Activated CD8-positive, alpha-beta memory T cell treated with anti-CD3 and anti-CD28 coated beads for 4 hours (primary cell): ENCODE results near the gene SLC25A14.
"Not testable (repeated sequence)": the region's sequence is repeated elsewhere in the genome, so short reads cannot be mapped to it uniquely, and the experiment has no call there.

Experiments
- DNase-seq, 2 donors: peaks; one replicate each; pipeline ENCODE4 v3.0.0-alpha.2; 2020; ENCODE audit warnings: low read depth in 2 of 2

SLC25A14 gene, protein sequence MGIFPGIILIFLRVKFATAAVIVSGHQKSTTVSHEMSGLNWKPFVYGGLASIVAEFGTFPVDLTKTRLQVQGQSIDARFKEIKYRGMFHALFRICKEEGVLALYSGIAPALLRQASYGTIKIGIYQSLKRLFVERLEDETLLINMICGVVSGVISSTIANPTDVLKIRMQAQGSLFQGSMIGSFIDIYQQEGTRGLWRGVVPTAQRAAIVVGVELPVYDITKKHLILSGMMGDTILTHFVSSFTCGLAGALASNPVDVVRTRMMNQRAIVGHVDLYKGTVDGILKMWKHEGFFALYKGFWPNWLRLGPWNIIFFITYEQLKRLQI

DNA sequence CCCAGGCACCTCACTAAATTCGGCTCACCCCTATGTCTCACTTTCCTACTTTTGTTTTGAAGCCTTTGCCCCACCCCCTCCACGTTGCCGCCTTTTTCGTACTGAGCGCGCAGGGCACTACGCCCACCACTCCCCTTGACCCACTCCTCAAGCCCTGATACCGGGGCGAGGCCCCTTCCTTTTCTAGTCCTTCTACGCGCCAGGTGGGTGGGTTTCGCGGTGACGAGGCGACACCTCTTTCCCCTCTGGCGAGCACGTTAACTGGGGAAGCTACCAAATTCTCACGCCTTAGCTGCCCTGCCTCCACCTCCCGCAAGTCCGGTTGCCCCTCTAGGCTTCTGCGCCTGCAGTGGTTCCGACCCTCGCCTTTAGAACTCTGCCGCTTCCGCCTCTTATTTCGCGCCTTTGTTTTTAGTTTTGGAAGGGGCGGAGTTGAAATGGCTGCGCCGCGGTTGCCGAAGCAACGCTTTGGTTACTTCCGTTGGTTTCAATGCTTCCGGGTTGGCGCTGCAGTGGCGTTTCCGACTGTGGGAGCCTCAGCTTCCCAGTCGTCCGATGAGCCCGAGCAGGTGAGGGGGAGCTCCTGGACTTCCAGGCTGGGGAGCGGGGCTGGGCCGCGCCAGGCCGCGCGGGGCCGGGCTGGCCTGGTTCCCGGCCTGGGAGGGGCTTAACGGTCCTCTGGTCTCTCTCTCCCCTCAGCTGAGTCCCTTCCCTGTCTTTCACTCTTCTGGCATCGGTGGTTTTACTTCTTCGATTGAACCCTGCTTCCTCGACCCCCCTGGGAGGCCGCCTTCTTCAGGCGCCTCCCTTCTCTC, at the start of gene SLC25A14:
SLC25A14 (plus strand) TSS at position 512 of the 815 bp plus-strand sequence. CDS start 360 bp downstream, outside the sequence.
- peak; percentile 42 to 54 for DNase-seq

DNA sequence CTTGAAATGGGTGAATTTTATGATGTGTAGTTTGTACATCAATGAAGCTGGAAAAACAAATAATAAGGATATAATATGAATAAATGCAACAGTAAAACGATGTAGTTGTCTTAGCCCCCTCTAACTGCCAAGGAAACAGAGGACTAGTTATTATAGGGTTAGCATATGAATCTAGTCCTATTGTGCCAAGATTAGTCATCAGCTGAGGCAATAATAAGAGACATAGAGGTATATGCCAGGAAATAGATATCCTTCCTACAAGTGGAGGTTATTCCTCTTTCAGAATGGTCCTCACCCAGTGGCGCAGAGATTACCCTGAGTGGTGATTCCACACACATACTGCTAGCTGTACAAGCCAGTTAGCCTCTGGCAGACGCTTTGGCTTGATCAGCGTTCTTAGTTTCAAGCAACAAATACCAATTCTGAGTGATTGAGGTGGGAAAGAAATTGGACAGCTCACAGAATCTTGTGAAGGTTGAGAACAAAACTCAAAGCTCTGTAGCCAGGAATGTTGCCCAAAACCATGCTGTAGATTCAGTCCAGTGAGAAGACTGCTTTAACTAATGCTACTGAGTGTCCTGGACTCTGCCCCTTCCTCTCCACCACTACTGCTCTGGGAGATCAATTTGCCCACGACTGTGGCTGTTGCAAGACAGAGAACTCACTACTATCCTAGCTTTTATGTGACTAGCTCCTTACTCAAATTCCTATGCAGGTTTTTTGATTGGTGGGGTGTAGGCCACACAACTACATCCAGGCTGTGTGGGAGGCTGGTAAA, 44.0 kb upstream of the SLC25A14 start:
- no peak for DNase-seq

DNA sequence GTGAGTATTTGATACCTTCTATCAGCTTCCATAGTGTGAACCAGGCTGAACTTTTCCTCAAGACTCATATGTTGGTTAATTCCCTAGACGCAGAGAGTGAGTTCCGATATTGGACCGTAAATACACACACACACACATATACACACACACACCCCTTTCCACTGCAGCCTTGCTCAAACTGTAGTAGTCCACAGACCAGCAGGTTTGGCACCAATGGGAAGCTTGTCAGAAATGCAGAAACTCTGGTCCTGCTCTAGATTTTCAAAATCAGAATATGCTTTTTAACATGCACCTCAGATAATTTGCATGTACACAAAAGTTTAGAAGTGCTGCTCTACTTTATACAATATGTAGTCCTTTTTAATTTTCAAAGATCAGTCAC, 43.4 kb upstream of the SLC25A14 start:
- DNase-seq = no peak

DNA sequence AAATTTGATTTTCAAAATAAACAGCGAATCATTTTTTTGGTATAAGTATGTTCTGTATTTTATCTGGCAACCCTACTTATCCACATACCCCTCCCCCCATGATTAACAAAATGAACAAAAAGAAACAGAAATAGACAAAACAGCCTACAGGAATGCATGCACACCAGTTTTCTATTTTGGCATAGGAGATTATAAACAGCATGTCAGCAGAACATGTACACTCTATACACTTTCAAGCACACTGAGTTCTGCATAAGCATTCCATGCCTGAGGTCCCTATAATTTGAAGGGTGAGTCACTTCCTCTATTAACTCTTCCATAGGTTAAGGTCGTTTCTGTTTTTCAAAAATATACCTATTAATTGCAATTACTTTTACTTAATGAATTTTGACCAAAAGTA, 43.0 kb upstream of the SLC25A14 start:
- DNase-seq = no peak

DNA sequence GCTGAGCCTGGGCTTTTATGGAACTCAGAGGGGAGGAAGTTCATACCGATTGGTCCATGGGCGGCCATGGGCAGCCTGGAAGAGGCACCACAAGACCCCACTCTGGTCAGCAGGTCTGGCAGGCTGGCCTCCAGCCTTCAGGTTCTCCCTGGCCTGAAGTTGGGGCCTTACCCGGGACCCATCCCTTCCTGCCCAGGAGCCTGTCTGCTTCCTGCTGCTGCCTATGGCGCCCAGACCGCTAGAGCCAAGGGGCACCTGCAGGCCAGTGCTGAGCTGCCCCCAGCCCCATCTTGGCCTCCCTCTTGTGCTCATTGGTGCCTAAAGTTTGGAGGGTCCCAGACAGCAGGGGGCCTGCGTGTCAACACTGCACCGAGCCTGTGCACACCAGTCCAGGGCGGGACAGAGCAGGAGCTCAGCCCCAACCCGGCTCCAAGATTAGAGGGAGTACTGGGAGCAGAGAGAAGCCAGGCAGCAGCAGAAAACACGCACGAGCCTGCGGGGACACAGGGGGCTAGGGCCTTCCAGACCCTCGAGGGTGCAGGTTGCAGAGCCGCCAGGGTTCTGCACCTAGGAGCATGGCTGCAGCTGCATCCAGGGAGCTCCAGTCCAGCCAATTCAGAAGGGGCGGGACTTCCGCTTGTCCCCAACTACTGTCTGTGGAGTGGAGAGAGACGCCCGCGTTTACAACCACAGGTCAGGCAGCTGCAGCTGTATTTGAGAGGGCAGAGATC, 40.3 kb upstream of the SLC25A14 start:
- no peak for DNase-seq

DNA sequence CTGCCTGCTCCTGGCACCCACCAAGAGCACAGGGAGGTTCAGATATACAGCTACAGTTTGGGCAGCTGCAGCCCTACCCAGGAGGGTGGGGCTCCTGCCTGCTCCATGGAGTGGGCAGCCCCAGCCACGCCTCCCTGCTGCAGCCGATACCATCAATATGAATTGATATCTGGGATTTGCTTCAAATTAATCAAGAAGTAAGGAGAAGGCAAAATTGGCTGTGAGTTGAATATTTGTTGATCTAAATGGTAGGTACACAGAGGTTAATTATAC, 39.8 kb upstream of the SLC25A14 start:
- DNase-seq = no peak

DNA sequence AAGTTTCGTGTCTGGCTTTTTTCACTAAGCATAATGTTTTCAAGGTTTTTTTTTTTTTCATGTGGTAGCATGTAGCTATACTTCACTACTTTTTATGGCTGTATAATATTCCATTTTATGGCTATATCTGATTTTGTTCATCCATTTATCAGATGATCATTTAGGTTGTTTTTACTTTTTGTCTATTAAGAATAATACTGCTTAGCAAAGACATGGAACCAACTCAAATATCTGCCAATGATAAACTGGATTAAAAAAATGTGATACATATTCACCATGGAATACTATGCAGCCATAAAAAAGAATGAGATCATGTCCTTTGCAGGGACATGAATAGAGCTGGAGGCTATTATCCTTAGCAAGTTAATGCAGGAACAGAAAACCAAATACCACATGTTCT, 38.3 kb upstream of the SLC25A14 start:
- no peak for DNase-seq

DNA sequence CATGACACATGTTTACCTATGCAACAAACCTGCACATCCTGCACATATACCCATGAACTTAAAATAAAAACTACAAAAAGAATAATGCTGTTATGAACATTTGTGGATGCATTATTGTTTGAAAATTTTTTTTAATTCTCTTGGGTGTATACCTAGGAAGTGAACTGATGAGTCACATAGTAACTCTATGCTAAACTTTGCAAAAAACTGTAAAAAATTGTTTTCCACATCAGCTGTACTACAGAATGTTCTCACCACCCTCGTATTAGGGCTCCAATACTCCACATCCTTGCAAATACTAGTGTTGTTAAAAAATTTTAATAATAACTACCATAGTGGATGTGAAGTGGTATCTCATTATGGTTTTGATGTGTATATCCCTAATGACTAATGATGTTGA, 37.7 kb upstream of the SLC25A14 start:
- DNase-seq = no peak

DNA sequence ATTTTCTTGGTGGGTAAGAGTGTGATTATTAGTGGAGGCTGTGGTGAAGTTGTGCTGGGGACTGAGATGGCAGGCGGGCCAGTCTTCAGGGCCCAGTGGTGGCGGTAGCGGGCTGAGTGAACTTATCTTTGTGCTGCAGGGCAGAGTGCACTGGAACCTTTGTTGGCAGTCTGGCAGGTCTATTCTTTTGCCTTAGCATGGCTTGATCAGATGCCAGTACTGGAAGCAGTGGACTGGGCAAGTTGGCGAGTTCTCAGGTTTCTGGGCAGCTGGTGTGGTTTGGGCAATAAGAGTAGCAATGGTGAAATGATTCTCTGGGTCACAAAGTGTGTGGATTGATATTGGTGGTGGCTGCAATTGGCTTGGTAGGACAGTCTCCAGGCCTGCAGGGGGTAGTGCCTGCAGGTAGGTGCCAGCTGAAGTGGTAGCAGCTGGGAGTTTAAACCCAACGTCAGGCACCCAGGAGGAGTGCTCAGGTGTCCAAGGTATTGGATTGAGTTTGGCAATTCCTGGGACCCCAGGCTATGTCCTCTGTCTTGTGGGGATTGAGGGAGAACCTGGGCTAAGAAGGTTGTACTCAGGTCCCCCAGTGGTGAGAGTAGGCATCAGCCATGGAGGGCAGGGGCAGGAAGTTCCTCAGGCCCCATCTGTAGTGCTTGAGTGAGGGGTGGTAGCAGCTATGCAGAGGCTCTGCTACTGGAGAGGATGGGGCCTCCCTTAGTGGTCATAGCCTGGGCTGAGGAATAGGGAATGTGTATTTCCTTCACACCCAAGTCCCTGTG, 34.9 kb upstream of the SLC25A14 start:
- no peak for DNase-seq

DNA sequence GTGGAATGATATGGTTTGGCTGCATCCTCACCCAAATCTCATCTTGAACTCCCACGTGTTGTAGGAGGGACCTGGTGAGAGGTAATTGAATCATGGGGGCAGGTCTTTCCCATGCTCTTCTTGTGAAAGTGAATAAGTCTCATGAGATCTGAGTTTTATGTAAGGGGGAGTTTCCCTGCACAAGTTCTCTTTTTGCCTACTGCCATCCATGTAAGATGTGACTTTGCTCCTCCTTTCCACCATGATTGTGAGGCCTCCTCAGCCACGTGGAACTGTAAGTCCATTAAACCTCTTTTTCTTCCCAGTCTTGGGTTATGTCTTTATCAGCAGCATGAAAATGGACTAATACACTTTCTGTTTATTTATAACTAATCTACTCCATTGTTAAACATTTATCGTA, 19.8 kb upstream of the SLC25A14 start:
- DNase-seq = not testable (repeated sequence)

DNA sequence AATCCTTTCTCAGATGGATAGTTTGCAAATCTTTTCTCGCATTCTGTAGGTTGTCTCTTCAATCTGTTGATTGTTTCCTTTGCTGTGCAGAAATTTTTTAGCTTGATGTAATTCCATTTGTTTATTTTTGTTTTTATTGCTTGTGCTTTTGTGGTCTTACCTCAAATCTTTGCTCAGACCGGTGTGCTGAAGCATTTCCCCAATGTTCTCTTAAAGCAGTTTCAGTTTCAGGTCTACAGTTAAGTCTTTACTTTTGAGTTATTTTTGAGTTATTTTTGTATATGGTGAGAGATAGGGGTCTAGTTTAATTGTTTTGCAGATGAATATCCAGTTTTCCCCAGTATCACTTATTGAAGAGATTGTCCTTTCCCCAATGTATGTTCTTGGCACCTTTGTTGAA, 18.2 kb upstream of the SLC25A14 start:
- no peak for DNase-seq

DNA sequence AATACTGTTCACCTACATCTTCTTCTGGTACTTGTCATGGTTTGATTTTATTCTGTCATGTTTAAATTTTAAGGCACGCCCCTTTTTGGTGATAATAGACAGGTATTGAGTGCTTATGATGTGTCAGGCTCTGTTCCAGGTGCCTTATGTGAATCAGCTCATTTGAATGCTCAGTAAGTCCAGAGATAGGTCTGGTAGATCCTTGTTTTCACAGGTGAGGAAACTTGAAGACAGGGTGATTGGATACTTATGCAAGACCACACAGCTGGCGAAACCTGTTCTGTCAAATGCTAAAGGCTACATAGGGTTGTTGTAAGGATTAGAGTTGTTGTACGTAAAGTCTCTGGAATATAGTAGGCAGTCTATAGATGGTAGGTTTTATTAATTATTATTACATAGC, 9.6 kb upstream of the SLC25A14 start:
- DNase-seq = no peak

DNA sequence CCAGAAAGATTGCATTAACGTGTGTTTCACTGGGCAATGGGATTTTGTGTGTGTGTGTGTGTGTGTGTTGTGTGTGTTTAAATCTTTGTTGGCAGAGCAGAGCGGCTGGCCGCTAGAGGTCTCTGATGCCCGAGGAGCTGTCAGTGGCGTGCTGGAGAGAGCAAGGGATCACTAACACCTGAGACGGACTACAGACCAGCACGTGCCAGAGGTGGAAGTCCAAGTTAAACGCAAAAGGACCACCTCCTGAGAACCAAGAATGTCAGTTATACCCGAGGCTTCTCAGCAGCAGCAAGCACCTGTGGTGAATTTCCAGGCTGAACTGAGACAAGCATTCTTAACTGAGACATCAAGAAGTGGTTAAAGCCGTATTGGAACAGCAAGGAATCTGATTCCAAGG, 9.0 kb upstream of the SLC25A14 start:
- DNase-seq = no peak

DNA sequence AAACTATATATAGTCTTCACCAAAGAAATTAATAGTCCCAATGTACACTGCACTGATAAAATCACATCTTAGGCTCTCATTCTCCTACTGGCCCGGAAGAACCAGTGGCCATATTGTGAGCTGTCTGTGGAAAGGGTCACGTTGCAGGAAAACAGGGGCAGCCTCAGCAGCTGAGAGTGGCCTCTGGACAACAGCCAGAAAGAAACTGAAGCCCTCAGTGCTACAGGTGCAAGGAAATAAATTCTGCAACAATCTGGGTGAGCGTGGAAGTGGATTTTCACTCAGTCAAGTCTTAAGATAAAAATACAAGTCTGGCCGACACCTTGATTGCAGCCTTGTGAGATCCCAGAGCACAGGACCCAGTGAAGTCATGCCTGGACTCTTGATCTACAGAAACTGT, 3.2 kb upstream of the SLC25A14 start:
- DNase-seq = no peak

DNA sequence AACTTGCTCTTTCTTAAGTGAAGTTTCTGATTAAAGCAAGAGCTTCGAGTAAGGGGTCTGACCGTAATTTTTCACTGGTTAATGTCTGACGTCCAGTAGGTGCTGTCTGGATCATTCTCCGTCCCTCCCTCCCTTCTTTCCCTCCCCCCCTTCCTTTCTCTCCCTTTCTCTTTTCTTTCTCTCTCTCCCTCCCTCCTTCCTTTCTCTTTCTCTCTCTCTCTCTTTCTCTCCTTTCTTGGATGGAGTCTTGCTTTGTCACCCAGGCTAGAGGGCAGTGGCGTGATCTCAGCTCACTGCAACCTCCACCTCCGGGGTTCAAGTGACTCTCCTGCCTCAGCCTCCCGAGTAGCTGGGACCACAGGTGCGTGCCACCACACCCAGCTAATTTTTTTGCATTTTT, 850 bp upstream of the SLC25A14 start:
- DNase-seq = not testable (repeated sequence)

DNA sequence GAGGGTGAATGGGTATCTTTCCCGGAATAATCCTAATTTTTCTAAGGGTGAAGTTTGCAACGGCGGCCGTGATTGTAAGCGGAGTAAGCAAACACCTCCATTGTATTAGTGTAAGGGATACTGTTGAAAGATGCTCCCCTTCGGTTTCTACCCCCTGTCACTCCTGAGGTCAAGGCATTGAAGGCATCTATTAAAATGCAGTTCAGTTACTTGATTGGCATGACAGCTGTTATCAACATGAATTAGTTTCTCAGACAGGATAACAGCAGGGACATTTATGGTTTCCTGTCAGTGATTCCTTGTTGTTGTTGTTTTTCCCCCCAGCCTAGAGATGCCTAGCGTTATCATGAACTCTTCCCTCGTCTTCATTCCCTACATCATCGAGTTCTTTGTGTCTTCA, 552 bp downstream of the SLC25A14 start:
- no peak for DNase-seq

DNA sequence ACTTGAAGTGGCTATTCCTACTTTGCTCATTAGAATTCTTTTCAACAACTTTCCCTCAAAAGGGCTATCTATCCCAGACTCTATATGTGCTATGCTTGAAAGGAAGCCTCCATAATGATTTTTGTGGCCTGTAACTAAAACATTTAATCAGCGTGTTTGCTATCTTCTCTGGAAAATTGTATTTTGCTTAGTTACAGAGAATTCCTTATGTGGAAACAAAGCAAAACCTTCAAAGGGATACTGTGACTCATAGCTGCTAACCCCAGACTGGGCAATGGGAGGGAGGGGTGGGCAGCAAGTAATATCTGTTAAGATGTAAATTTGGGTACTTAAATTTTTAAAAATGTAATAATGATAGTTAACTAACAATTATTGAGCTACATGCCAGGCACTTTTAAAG, 3.7 kb downstream of the SLC25A14 start:
- DNase-seq = no peak

DNA sequence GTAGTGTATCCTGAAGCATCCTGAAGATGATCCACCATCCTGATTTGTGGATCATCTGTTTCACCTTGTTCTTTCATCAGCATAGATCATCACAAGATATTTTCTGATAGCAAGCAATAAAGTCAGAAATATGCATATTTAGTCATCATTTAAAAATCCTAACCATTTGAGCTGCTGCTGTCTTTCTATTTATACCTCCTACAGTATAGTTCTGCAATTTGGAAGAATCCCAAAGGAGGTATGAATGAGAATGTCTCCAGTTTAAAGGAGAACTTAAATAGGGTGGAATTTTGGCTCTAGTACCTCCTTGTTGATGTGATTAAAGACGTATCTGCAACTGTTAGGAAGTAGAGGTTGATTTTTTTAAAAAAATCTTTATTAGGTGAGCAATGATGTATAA, 7.6 kb downstream of the SLC25A14 start:
- DNase-seq = no peak

DNA sequence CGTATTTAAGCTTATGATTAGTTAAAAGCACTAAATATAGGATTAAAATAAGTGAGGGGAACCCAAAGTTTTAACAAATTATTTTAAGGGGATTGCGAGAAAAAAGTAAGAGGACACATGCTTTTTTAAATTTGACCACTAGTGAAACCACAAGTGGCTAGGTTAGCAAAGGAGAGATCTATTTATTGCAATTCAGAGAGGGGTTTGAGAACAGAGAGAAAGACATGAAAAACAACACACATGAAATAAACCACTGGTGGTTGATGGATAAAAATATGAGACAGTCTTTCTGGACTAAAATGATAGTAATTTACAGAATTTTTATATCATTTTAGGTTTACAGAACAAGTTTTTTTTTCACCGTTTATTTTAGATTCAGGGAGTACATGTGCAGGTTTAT, 11.8 kb downstream of the SLC25A14 start:
- DNase-seq = no peak

DNA sequence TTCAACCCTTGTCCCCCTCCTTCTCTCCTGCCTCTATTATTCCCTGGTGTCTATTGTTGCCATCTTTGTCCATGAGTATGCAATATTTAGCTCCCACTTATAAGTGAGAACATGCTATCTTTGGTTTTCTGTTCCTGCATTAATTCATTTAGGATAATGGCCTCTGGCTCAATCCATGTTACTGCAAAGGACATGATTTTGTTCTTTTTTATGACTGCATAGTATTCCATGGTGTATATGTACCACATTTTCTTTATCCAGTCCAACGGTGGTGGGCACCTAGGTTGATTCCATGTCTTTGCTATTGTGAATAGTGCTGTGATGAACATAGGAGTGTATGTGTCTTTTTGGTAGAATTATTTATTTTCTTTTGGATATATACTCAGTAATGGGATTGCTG, 12.3 kb downstream of the SLC25A14 start:
- DNase-seq = not testable (repeated sequence)

DNA sequence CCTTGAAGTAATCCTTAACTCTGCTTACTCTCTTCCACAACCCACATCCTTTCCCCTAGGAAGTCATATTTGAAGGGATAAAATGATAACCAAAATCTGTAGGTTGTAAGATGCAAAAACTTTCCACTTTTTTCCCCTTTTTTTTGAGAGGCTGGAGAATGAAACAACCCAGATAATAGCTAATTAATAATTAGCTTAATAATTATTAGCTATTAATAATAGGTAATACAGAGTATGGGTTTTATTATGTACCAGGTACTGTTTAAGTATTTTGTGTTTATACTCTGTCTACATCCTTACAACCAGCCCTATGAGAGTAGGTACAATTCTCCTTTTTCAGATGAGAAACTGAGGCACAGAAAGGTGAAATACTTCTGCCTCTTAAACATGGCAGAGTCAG, 36.4 kb downstream of the SLC25A14 start:
- DNase-seq = no peak
